ENCODE measurements around the gene ZBTB21. TPM values are rescaled to one million over a fixed set of nuclear protein-coding genes. Genes with fewer than 3 reads are reported as not detected.
"Not testable (repeated sequence)": the region's sequence is repeated elsewhere in the genome, so short reads cannot be mapped to it uniquely, and the experiment has no call there.

ZBTB21 gene
- total and polyA plus RNA-seq, 12 donors: 1.3 to 15.2 (median 6.1) TPM

GRCh38 chr21:41962425-41962966, 47.7 kb downstream of the ZBTB21 start:
- Histone ChIP-seq H3K27ac (no peak overlapping the region), H3K4me1 (peaks cover 6 to 22% (median 11%) of the 10 kb centered on the region in 9 donors), H3K36me3 (no peaks in the 10 kb centered on the region), H3K4me3 (no peak overlapping the region), H3K27me3 (peaks cover 0 to 9% (median 0%) of the 10 kb centered on the region in 7 donors), H3K9me3 (no peaks in the 10 kb centered on the region)
- ATAC-seq: no peak
- intact Hi-C loops (cut with DNase I): no loop called here
- 87 to 90% methylated on average over 11 of the region's 11 CpGs for WGBS, 2 donors
- no peak for TF ChIP-seq CTCF (IDR thresholded peaks at IDR 0.05)
- no peak for DNase-seq

GRCh38 chr21:41961753-41962152, 48.4 kb downstream of the ZBTB21 start:
- H3K9me3 ChIP-seq: no peaks in the 10 kb centered on the region
- intact Hi-C loops (cut with DNase I): no loop called here
- no peak overlapping the region for H3K27ac ChIP-seq
- H3K27me3 ChIP-seq: peaks cover 0 to 9% (median 0%) of the 10 kb centered on the region in 7 donors
- peaks cover 6 to 30% (median 18%) of the 10 kb centered on the region in 9 donors for H3K4me1 ChIP-seq
- 64 to 71% methylated on average over 8 of the region's 8 CpGs for WGBS, 2 donors
- H3K4me3 ChIP-seq: no peak overlapping the region
- no peak for DNase-seq
- no peaks in the 10 kb centered on the region for H3K36me3 ChIP-seq
- no peak for TF ChIP-seq CTCF (IDR thresholded peaks at IDR 0.05)
- ATAC-seq: no peak

- H3K4me3 ChIP-seq: no peak overlapping the region
- WGBS, 2 donors: 70 to 76% methylated on average over 14 of the region's 14 CpGs
- TF ChIP-seq CTCF (IDR thresholded peaks at IDR 0.05): no peak
- no peak overlapping the region for H3K27ac ChIP-seq
- no peaks in the 10 kb centered on the region for H3K36me3 ChIP-seq
- H3K4me1 ChIP-seq: peaks cover 6 to 33% (median 22%) of the 10 kb centered on the region in 9 donors
- ATAC-seq: no peak
- H3K9me3 ChIP-seq: no peaks in the 10 kb centered on the region
- DNase-seq: no peak
- intact Hi-C loops (cut with DNase I): no loop called here
- H3K27me3 ChIP-seq: peaks cover 0 to 9% (median 0%) of the 10 kb centered on the region in 7 donors
Observed at GRCh38 chr21:41961282-41961701, 48.9 kb downstream of the ZBTB21 start.

GRCh38 chr21:41960386-41960785, 49.8 kb downstream of the ZBTB21 start:
- intact Hi-C loops (cut with DNase I): no loop called here
- DNase-seq (no peak), ATAC-seq (no peak)
- 70 to 83% methylated on average over 8 of the region's 8 CpGs for WGBS, 2 donors
- Histone ChIP-seq H3K4me1 (peaks cover 6 to 33% (median 23%) of the 10 kb centered on the region in 9 donors), H3K9me3 (no peaks in the 10 kb centered on the region), H3K4me3 (no peak overlapping the region), H3K36me3 (no peaks in the 10 kb centered on the region), H3K27ac (no peak overlapping the region), H3K27me3 (peaks cover 0 to 9% (median 0%) of the 10 kb centered on the region in 7 donors)
- no peak for TF ChIP-seq CTCF (IDR thresholded peaks at IDR 0.05)

- 96 to 97% methylated on average over 11 of the region's 11 CpGs for WGBS, 2 donors
- peaks cover 6 to 33% (median 23%) of the 10 kb centered on the region in 9 donors for H3K4me1 ChIP-seq
- ATAC-seq, H3K27ac ChIP-seq, H3K27me3 ChIP-seq, H3K9me3 ChIP-seq, H3K4me3 ChIP-seq, H3K36me3 ChIP-seq, DNase-seq: not testable (repeated sequence)
- intact Hi-C loops (cut with DNase I): loop anchor here in 3 of 10 donors (10.0 kb wide), 3 partner anchors 45 to 155 kb away; no protein-coding TSS in a partner anchor
Observed at GRCh38 chr21:41959697-41960096, 50.5 kb downstream of the ZBTB21 start.

Data from heart right ventricle (tissue), 16 donors.